ENCODE measurements around the gene ZNF385D. TPM values are rescaled to one million over a fixed set of nuclear protein-coding genes. Genes with fewer than 3 reads are reported as not detected.

Gene ZNF385D
- total and polyA plus RNA-seq, 2 donors from 2014 or later = 1.4 to 8.9 TPM

DNA sequence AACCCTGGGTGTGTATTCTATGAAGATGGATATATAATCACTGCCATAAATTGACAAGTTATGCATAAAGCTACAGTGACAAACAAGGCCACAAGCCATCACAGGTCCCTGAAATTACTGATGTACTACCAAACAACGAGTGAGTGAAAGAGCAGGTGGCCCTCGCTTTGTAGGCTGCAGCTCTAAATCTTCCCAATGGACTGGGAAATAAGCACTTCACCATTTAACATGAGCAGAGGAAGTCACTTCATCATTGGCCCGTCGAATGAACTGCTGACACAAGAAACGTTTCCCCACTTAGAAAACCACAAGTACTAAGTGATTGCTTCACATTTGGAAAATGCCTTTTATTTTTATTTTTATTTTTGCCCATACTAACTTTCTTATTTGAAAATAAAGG lies 218.0 kb downstream of the ZNF385D start:
- no peak for FAIRE-seq
- intact Hi-C loops (cut with DNase I) = no loop called here

DNA sequence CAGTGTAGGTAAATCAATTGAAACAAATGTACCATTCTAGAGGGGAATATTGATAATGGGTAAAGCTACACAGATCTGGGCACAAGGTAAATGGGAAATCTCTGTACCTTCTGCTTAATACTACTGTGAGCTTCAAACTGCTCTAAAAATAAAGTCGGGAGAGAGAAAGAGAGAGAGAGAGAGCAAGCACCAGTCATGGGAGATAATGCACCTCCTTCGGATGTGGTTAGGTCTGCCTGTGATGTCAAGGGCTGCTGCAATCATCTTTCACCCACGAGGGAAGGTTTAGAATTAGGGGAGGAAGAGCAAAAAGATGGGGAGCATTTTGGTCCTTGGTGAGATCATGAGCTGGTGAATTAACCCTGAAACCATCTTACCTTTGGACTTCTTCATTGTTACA lies 219.1 kb downstream of the ZNF385D start:
- TF ChIP-seq, protein P1, sequence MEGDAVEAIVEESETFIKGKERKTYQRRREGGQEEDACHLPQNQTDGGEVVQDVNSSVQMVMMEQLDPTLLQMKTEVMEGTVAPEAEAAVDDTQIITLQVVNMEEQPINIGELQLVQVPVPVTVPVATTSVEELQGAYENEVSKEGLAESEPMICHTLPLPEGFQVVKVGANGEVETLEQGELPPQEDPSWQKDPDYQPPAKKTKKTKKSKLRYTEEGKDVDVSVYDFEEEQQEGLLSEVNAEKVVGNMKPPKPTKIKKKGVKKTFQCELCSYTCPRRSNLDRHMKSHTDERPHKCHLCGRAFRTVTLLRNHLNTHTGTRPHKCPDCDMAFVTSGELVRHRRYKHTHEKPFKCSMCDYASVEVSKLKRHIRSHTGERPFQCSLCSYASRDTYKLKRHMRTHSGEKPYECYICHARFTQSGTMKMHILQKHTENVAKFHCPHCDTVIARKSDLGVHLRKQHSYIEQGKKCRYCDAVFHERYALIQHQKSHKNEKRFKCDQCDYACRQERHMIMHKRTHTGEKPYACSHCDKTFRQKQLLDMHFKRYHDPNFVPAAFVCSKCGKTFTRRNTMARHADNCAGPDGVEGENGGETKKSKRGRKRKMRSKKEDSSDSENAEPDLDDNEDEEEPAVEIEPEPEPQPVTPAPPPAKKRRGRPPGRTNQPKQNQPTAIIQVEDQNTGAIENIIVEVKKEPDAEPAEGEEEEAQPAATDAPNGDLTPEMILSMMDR (IDR thresholded peaks at IDR 0.05; ENCODE audit: borderline replicate concordance, extremely low read depth, insufficient read depth) = no peak
- H3K9me3 ChIP-seq (ENCODE audit: control insufficient read depth in 2 of 3, insufficient read depth in 1 of 3, low read length in 3 of 3) = no peaks in the 10 kb centered on the region
- H3K9ac ChIP-seq (ENCODE audit: low read length in 3 of 3) = no peak overlapping the region
- DNase-seq = no peak
- intact Hi-C loops (cut with DNase I) = no loop called here
- no peaks in the 10 kb centered on the region for H3K36me3 ChIP-seq (ENCODE audit: control insufficient read depth in 2 of 3, insufficient read depth in 3 of 3, low read length in 3 of 3)
- H3K4me3 ChIP-seq (ENCODE audit: low read length in 3 of 3) = no peak overlapping the region
- H3K27me3 ChIP-seq (ENCODE audit: control insufficient read depth, insufficient read depth, low read length) = no peaks in the 10 kb centered on the region
- FAIRE-seq = no peak
- no peak overlapping the region for H3K27ac ChIP-seq (ENCODE audit: low read depth in 2 of 2, low read length in 2 of 2)
- no peaks in the 10 kb centered on the region for H3K4me1 ChIP-seq (ENCODE audit: control insufficient read depth in 2 of 3, insufficient read depth in 2 of 3, low read depth in 1 of 3, low read length in 3 of 3)

More for the DNA sequence above, 218.0 kb downstream of the ZNF385D start:
- H3K36me3 ChIP-seq (ENCODE audit: control insufficient read depth in 2 of 3, insufficient read depth in 3 of 3, low read length in 3 of 3) = no peaks in the 10 kb centered on the region
- H3K4me3 ChIP-seq (ENCODE audit: low read length in 3 of 3) = no peak overlapping the region
- no peak overlapping the region for H3K27ac ChIP-seq (ENCODE audit: low read depth in 2 of 2, low read length in 2 of 2)
- no peak overlapping the region for H3K9ac ChIP-seq (ENCODE audit: low read length in 3 of 3)
- no peaks in the 10 kb centered on the region for H3K9me3 ChIP-seq (ENCODE audit: control insufficient read depth in 2 of 3, insufficient read depth in 1 of 3, low read length in 3 of 3)
- TF ChIP-seq, protein P1 (IDR thresholded peaks at IDR 0.05; ENCODE audit: borderline replicate concordance, extremely low read depth, insufficient read depth) = no peak
- no peaks in the 10 kb centered on the region for H3K4me1 ChIP-seq (ENCODE audit: control insufficient read depth in 2 of 3, insufficient read depth in 2 of 3, low read depth in 1 of 3, low read length in 3 of 3)
- H3K27me3 ChIP-seq (ENCODE audit: control insufficient read depth, insufficient read depth, low read length) = no peaks in the 10 kb centered on the region
- DNase-seq = no peak

DNA sequence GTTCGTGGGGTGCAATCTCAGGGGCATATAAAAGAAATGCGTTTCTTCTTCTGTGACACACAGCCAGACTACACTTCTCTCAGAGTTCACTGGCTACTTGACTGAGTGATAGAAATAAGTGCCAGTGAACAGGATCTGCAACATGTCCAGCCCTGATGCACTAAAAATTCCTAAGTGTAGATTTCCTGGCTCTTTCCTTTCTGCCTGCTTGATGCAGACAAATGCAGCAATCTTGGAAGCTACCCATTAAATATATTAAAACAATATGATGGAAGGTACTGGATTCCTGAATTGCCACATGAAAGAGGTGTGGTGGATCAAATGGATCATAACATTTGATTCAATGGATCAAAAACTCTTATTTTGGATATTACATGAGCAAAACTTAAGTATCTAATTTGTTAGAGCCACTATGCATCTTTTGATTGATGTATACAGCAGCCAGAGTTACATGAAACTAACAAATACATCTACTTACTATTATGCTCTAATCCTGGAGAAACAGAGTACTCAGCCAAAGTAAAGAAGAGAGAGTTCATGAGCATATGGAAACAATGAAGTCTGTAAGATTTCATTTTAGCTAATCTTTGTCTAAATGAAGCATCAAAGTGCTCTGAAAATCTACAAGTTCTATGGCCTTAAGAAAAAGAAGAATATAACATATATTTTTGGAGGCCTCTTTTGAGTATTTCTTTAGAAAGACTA lies 222.6 kb downstream of the ZNF385D start:
- Histone ChIP-seq H3K9me3 (ENCODE audit: control insufficient read depth in 2 of 3, insufficient read depth in 1 of 3, low read length in 3 of 3) (no peaks in the 10 kb centered on the region), H3K27me3 (ENCODE audit: control insufficient read depth, insufficient read depth, low read length) (no peaks in the 10 kb centered on the region), H3K27ac (ENCODE audit: low read depth in 2 of 2, low read length in 2 of 2) (no peak overlapping the region), H3K36me3 (ENCODE audit: control insufficient read depth in 2 of 3, insufficient read depth in 3 of 3, low read length in 3 of 3) (no peaks in the 10 kb centered on the region), H3K4me1 (ENCODE audit: control insufficient read depth in 2 of 3, insufficient read depth in 2 of 3, low read depth in 1 of 3, low read length in 3 of 3) (no peaks in the 10 kb centered on the region), H3K4me3 (ENCODE audit: low read length in 3 of 3) (no peak overlapping the region), H3K9ac (ENCODE audit: low read length in 3 of 3) (no peak overlapping the region)
- TF ChIP-seq, protein P1 (IDR thresholded peaks at IDR 0.05; ENCODE audit: borderline replicate concordance, extremely low read depth, insufficient read depth) = no peak
- intact Hi-C loops (cut with DNase I) = no loop called here
- peak in 1 of 5 donors; percentile 30 for DNase-seq
- FAIRE-seq = no peak
